NB4 (cell line): ENCODE measurements around the gene MYO7B.

ENCODE experiments used
- CTCF ChIP-seq: IDR thresholded peaks from one replicate; pipeline ENCODE4 v1.5.1; 2012; ENCODE audit warnings: low read depth, low read length
- MYC ChIP-seq: IDR thresholded peaks from 2 replicates; pipeline ENCODE4 v1.6.1; 2011; ENCODE audit warnings: low read depth, low read length
- POLR2A ChIP-seq: IDR thresholded peaks from 2 replicates; pipeline ENCODE4 v1.6.1; 2011; ENCODE audit warnings: mild to moderate bottlenecking; ENCODE audit not compliant: insufficient read length; ENCODE audit errors: extremely low read depth

DNA sequence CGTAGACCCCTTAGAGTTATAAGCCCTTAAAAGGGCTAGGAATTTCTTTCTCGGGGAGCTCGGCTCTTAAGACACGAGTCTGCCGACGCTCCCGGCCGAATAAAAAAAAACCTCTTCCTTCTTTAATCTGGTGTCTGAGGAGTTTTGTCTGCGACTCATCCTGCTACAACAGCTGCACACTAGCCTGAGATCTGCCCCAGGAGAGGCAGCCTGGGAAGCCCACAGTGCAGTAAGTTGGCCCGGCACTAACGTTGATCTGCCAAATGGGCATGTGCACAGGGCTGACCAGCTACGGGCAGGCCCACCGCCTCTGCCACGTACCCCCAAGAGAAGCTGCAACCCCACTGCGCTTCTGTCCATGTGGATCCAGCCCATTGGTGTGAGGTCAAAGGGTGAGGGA is 148.3 kb downstream of the MYO7B start:
- TF ChIP-seq CTCF (no peak), POLR2A (no peak), MYC (no peak)
